ENCODE measurements around the gene GPR21.

Gene GPR21

GRCh38 chr9:123031963-123032362 lies 1.5 kb upstream of the GPR21 start:
- in situ Hi-C loops (cut with HindIII; ENCODE audit: low sequenced_read_pairs) = no loop called here

DNA sequence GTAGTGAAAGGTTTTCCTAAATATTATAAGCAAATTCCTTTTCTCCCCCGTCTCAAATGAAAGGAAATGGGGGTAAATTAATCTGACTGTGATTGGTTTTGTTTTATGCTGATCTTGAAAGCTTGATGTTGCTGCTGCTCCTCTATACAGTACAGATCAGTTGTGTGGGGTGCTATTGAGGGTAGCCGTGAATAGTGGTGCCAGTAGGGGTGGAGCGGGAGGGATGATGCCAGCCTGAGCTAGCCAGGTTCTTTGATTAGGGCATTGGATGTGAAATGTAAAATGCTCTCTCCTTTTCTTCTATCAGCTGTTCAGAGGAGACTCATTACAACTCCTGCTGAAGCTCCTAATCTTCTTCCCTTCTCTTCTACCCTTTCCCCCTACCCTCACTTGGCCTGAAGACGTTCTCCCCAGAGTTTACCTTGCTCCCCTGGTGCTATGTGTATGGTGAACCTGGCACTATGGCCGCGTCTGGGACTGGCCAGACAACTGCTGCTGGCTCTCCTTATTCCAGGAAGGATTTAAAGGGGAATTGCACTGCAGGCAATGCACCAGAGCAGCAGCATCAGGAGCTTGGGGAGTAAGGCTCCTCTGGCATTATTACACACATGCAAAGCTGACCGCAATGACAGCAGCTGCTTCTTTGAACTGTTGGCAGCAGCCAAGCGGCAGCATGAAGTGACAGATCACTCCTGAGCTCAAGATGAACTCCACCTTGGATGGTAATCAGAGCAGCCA lies 566 bp downstream of the GPR21 start:
- in situ Hi-C loops (cut with HindIII; ENCODE audit: low sequenced_read_pairs) = no loop called here

DNA sequence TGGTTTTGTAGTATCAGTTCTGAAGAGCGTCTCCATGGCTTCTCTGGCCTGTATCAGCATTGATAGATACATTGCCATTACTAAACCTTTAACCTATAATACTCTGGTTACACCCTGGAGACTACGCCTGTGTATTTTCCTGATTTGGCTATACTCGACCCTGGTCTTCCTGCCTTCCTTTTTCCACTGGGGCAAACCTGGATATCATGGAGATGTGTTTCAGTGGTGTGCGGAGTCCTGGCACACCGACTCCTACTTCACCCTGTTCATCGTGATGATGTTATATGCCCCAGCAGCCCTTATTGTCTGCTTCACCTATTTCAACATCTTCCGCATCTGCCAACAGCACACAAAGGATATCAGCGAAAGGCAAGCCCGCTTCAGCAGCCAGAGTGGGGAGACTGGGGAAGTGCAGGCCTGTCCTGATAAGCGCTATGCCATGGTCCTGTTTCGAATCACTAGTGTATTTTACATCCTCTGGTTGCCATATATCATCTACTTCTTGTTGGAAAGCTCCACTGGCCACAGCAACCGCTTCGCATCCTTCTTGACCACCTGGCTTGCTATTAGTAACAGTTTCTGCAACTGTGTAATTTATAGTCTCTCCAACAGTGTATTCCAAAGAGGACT lies 1.5 kb downstream of the GPR21 start:
- in situ Hi-C loops (cut with HindIII; ENCODE audit: low sequenced_read_pairs) = no loop called here

DNA sequence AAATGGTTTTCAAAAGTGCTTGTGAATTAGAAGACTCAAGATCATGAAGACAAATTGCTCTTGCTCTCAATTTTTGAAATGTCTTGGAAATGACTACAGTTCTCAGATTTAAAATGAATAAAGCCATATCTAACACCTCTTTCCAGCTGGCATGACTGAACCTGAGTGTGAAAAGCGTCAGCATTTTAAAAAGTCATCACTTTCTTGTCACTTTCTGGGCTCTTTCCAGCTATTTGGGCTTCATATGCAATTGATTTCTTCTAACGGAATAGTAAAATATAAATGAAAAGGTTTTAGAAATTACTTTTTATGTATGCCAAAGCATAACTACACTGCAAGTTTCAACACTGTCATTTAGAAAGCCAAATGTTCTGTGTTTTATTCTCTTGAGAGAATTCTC lies 2.3 kb downstream of the GPR21 start:
- in situ Hi-C loops (cut with HindIII; ENCODE audit: low sequenced_read_pairs) = no loop called here

GRCh38 chr9:123036893-123037545 lies 3.6 kb downstream of the GPR21 start:
- in situ Hi-C loops (cut with HindIII; ENCODE audit: low sequenced_read_pairs) = no loop called here

DNA sequence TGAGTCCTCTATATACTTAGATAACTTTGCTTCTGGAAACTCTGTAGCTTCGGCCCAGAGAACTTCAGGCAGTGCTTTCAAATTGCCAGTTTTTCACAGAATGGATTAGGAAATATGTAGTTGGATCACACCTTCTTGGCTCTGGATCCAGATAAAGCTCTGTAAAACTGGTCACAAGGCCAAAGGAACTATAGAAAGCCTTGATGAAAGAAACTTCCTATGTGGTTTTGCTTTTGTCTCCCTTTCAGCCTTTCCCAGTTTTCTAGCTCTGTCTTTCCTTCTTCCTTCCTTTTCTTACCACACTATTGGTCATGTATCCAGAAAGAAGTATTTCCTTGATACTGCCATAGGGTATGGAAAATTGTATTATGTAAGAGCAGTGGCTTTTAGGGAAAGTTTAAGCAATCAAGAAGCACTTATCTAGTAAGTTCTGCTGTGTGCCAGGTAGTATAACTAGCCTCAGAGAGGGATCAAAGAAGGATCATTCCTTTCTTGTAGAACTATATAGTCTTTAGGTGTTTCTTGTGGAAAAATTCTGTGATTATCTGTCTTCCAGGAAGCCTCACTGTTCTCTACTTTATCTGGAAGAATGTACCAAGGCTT lies 6.3 kb downstream of the GPR21 start:
- in situ Hi-C loops (cut with HindIII; ENCODE audit: low sequenced_read_pairs) = no loop called here

DNA sequence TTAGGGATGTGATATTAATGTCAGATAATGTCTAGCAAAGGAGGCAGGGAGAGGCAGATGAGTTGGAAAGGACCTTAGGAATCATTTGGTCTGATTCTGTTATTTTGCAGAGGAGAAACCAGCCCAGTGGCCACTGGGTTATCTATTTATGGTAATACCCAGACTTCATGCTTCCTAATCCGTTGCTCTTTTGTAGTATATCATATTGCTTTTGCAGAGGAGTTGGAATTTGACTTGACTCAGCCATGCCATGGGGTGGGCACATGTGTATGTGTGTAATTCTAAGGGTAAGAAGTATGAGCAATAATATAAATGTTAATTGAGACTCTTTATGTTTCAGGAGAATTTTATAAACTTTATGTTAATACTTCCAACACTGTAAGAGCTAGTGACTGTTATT lies 7.3 kb downstream of the GPR21 start:
- in situ Hi-C loops (cut with HindIII; ENCODE audit: low sequenced_read_pairs) = no loop called here

DNA sequence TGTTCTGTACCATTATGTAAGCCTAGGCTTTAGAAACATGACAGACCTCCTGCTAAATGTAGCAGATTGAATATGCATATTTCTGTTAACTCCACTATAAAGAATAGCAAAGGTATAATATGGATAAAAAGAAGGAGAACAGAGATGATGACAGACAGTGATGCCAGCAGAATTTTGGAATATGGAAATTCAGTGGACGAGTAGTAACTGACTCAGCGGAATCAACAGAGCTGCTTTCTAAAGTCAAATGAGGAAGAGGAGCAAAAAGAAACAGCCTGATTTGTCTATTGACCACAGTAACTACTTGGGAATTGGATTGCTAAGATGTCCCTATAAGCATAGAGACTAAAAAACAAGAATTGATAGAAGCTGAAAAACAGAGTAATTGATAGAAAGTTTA lies 8.0 kb downstream of the GPR21 start:
- in situ Hi-C loops (cut with HindIII; ENCODE audit: low sequenced_read_pairs) = no loop called here

- in situ Hi-C loops (cut with HindIII; ENCODE audit: low sequenced_read_pairs) = no loop called here
These were observed 9.8 kb downstream of the GPR21 start for GRCh38 chr9:123043081-123043939.

GRCh38 chr9:123044586-123044985 lies 11.1 kb downstream of the GPR21 start:
- in situ Hi-C loops (cut with HindIII; ENCODE audit: low sequenced_read_pairs) = no loop called here

DNA sequence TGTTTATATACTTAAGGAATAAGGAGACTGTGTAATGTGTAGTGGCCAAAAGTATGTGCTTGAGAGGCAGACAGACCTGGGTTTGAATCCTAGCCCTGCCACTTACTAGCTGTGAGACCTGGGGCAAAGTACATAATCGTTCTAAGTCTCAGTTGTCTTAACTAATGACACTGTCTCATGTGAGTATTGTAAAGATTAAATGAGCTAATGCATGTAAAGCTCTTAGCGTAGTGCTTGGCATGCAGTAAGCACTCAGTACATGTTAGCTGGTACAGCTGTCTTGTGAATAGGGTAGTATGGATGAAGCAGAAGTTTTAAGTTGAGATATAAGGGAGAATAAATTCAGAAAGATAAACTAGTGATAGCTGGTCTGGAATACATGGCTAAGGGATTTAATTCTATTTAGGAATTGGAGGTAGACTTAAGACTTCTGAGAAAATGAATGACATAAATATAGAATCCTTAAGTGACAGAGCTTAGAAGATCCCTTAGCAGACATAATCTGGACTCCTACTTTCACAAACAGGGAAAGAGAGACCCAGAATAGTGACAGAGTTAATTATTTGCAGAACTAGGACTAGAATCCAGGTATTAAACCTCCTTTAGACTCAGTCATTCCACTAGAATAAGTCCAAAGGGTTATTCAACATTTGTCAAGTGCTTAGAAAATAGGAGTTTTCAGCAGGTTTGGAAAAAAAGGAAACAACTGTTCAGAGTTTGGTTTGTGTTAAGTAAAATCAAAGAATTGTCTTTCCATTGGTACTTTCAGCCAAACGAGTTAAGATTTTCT lies 13.1 kb downstream of the GPR21 start:
- in situ Hi-C loops (cut with HindIII; ENCODE audit: low sequenced_read_pairs) = no loop called here

GRCh38 chr9:123048748-123049147 lies 15.3 kb downstream of the GPR21 start:
- in situ Hi-C loops (cut with HindIII; ENCODE audit: low sequenced_read_pairs) = no loop called here

GRCh38 chr9:123049589-123050222 lies 16.2 kb downstream of the GPR21 start:
- in situ Hi-C loops (cut with HindIII; ENCODE audit: low sequenced_read_pairs) = no loop called here

- in situ Hi-C loops (cut with HindIII; ENCODE audit: low sequenced_read_pairs) = no loop called here
These were observed 19.6 kb downstream of the GPR21 start for GRCh38 chr9:123053046-123053445.

DNA sequence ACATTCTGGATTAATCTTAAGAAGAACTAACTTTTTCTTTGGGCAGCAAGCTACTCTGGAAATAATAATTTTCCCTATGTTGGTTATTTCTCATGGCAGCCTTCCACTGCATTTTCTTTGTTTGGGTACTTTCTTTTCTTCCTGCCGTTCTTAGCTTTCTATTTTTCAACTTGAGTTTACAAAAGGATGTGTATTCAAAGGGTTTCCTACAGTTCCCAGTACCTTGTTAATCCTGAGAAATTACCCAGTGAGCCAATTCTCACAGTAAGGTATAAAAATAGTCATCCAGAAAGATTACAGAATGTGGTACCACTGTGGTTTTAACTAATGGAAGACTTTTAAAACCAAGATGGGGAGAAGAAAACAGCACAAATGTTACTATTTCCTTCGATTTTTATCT lies 20.2 kb downstream of the GPR21 start:
- in situ Hi-C loops (cut with HindIII; ENCODE audit: low sequenced_read_pairs) = no loop called here

GRCh38 chr9:123058834-123059233 lies 25.4 kb downstream of the GPR21 start:
- in situ Hi-C loops (cut with HindIII; ENCODE audit: low sequenced_read_pairs) = no loop called here

GRCh38 chr9:123059472-123060220 lies 26.2 kb downstream of the GPR21 start:
- in situ Hi-C loops (cut with HindIII; ENCODE audit: low sequenced_read_pairs) = no loop called here

DNA sequence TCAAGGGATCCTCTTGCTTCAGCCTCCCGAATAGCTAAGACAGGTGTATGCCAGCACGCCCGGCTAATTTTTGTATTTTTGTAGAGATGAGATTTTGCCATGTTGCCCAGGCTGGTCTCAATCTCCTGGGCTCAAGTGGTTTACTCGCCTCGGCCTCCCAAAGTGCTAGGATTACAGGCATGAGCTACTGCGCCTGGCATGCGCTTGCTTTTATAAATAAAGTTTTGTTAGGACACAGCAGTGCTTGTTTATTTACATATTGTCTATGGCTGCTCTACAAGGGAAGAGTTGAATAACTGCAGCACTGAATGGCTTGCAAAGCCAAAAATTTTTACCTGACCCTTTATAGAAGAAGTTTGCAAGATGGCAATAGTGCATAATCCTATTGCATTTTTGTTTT lies 27.7 kb downstream of the GPR21 start:
- in situ Hi-C loops (cut with HindIII; ENCODE audit: low sequenced_read_pairs) = no loop called here

All from DLD1 (cell line).